Osteocyte (in vitro differentiated cells): ENCODE results near the gene PATE4. TPM values are rescaled to one million over a fixed set of nuclear protein-coding genes. Genes with fewer than 3 reads are reported as not detected.

ENCODE experiments used
- DNase-seq: peaks from one replicate; pipeline ENCODE4 v3.0.0; 2021; ENCODE audit warnings: mixed read lengths; ENCODE audit not compliant: unreplicated experiment; ENCODE audit errors: extremely low spot score
- H3K27ac Mint-ChIP-seq: one replicate; pipeline ENCODE4 v1.8.0; 2021; ENCODE audit warnings: mild to moderate bottlenecking, mixed read lengths; ENCODE audit not compliant: unreplicated experiment
- H3K27me3 Mint-ChIP-seq: one replicate; pipeline ENCODE4 v1.8.0; 2021; ENCODE audit warnings: mixed read lengths; ENCODE audit not compliant: unreplicated experiment
- H3K36me3 Mint-ChIP-seq: one replicate; pipeline ENCODE4 v1.8.0; 2021; ENCODE audit warnings: mixed read lengths; ENCODE audit not compliant: unreplicated experiment
- H3K4me1 Mint-ChIP-seq: one replicate; pipeline ENCODE4 v1.8.0; 2021; ENCODE audit warnings: mixed read lengths; ENCODE audit not compliant: unreplicated experiment
- H3K4me3 Mint-ChIP-seq: one replicate; pipeline ENCODE4 v1.8.0; 2021; ENCODE audit warnings: mild to moderate bottlenecking, moderate library complexity, mixed read lengths; ENCODE audit not compliant: unreplicated experiment
- H3K9me3 Mint-ChIP-seq: one replicate; pipeline ENCODE4 v1.8.0; 2021; ENCODE audit warnings: mixed read lengths; ENCODE audit not compliant: unreplicated experiment
- CTCF ChIP-seq: fragments of 200-600 bp; sonication (generic); IDR thresholded peaks from 2 replicates; pipeline ENCODE4 v1.5.0; 2021; ENCODE audit warnings: antibody characterized with exemption, mild to moderate bottlenecking, moderate library complexity
- total RNA-seq: library from RNA; stranded (reverse); gene quantifications from 2 replicates; pipeline ENCODE4 v1.2.1, GENCODE V29; 2021

PATE4 gene
- total RNA-seq, 1 donor from 2014 or later, result not detected

- no peak for TF ChIP-seq CTCF
- DNase-seq, result no peak
- H3K9me3 Mint-ChIP-seq, result no peaks in the 10 kb centered on the region
- no peak overlapping the region for H3K27ac Mint-ChIP-seq
- peaks cover 44% of the 10 kb centered on the region for H3K27me3 Mint-ChIP-seq
- H3K36me3 Mint-ChIP-seq, result no peaks in the 10 kb centered on the region
- H3K4me3 Mint-ChIP-seq, result no peak overlapping the region
- peaks cover 2% of the 10 kb centered on the region for H3K4me1 Mint-ChIP-seq
These were observed 39.0 kb downstream of the PATE4 start for GRCh38 chr11:125872138-125872491.

- no peak for DNase-seq
- Mint-ChIP-seq H3K36me3 (no peaks in the 10 kb centered on the region), H3K27ac (peak overlapping the region; percentile 41), H3K4me3 (peak overlapping the region; percentile 70), H3K27me3 (peaks cover 53% of the 10 kb centered on the region), H3K9me3 (no peaks in the 10 kb centered on the region), H3K4me1 (peaks cover 2% of the 10 kb centered on the region)
- no peak for TF ChIP-seq CTCF
These were observed 40.9 kb downstream of the PATE4 start for GRCh38 chr11:125873881-125874555.

- Mint-ChIP-seq H3K9me3 (no peaks in the 10 kb centered on the region), H3K27ac (peak overlapping the region; percentile 41), H3K36me3 (no peaks in the 10 kb centered on the region), H3K4me3 (peak overlapping the region; percentile 70), H3K4me1 (peaks cover 2% of the 10 kb centered on the region), H3K27me3 (peaks cover 49% of the 10 kb centered on the region)
- peak; percentile 84 for TF ChIP-seq CTCF
- no peak for DNase-seq
These were observed 41.5 kb downstream of the PATE4 start for GRCh38 chr11:125874556-125875124.

GRCh38 chr11:125881291-125881690 is 48.2 kb downstream of the PATE4 start:
- Mint-ChIP-seq H3K9me3 (no peaks in the 10 kb centered on the region), H3K4me3 (no peak overlapping the region), H3K27me3 (peaks cover 33% of the 10 kb centered on the region), H3K4me1 (no peaks in the 10 kb centered on the region), H3K27ac (no peak overlapping the region), H3K36me3 (no peaks in the 10 kb centered on the region)
- TF ChIP-seq CTCF, result no peak
- no peak for DNase-seq

- Mint-ChIP-seq H3K36me3 (no peaks in the 10 kb centered on the region), H3K4me3 (no peak overlapping the region), H3K4me1 (peaks cover 7% of the 10 kb centered on the region), H3K9me3 (no peaks in the 10 kb centered on the region), H3K27me3 (peaks cover 26% of the 10 kb centered on the region), H3K27ac (no peak overlapping the region)
- no peak for DNase-seq
- no peak for TF ChIP-seq CTCF
These were observed 50.3 kb downstream of the PATE4 start for GRCh38 chr11:125883375-125883774.
